HL-60 (cell line): ENCODE results near the gene SLC6A20.

Source experiments
- DNase-seq, 2 experiments: peaks; one replicate each; pipeline ENCODE4 v3.0.0-alpha.2; 2010 to 2020; ENCODE audit warnings: low read depth in 1 of 2, low spot score in 1 of 2
- H3K27ac ChIP-seq: fragments of 250-450 bp; sonication (Bioruptor Pico); replicated peaks from 2 replicates; pipeline ENCODE4 v1.5.1; 2020; ENCODE audit warnings: mild to moderate bottlenecking, moderate library complexity
- H3K27me3 ChIP-seq: fragments of 250-450 bp; sonication (Bioruptor Pico); 2 replicates; pipeline ENCODE4 v1.5.1; 2021; ENCODE audit warnings: mild to moderate bottlenecking, moderate library complexity; ENCODE audit not compliant: insufficient read depth, poor library complexity, severe bottlenecking
- H3K4me3 ChIP-seq: replicated peaks from 2 replicates; pipeline ENCODE4 v1.5.1; 2011; ENCODE audit warnings: mild to moderate bottlenecking, control low read depth, low read length; ENCODE audit not compliant: insufficient read depth
- CTCF ChIP-seq: IDR thresholded peaks from one replicate; pipeline ENCODE4 v1.5.1; 2011; ENCODE audit warnings: low read length, control low read depth, inconsistent platforms; ENCODE audit not compliant: insufficient read depth
- GABPA ChIP-seq: IDR thresholded peaks from 2 replicates; pipeline ENCODE4 v1.6.1; 2012; ENCODE audit warnings: low read depth
- POLR2AphosphoS5 ChIP-seq: IDR thresholded peaks from 2 replicates; pipeline ENCODE4 v1.6.1; 2012; ENCODE audit warnings: low read depth
- REST ChIP-seq: IDR thresholded peaks from 2 replicates; pipeline ENCODE4 v1.6.1; 2012; ENCODE audit warnings: low read depth; ENCODE audit not compliant: insufficient replicate concordance
- SPI1 ChIP-seq: IDR thresholded peaks from 2 replicates; pipeline ENCODE4 v1.6.1; 2012; ENCODE audit warnings: low read depth, mild to moderate bottlenecking, borderline replicate concordance

The SLC6A20 gene

DNA sequence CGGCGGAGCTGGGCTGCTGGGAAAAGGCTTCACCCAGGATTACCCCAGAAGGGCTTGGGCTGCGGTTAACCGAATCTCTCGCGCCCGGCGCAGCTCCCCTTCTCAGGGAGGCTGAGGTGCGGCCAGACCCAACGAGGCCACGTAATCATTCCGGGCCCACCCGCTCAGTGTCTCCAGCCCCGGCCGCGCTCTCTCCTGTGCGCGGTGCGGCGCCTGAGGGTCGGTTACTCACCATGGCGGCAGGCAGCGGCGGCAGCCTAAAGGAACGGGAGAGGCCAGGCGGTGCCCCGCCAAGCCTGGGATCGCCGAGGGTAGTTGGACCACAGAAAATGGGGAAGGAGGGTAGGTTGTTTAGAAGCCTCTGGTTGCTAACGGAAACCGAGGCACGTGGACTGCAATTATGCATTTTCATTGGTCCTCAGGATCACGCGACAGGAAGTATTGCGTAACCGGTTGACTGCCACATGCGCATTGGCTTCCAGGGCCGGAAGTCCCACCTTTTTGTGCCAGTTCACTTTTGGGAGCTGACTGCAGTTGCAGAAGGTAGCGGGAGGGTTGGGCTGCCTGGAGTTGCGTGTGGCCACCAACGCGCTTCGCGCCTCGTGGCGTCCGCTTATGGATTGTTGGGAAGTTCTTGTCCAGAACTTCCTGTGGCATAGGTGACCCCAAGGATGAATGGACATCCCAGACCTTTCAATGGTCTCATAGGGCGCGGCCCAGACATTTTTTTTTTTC is 45.6 kb upstream of the SLC6A20 start, which contains the start of gene LZTFL1:
TSS of gene LZTFL1 (minus strand) at position 363 of the 735 bp plus-strand sequence. CDS start at position 235, 128 bp downstream.
- Histone ChIP-seq H3K4me3 (peak within 1 kb of the TSS; percentile 81), H3K27me3 (no peaks in the 10 kb centered on the region), H3K27ac (peak within 1 kb of the TSS; percentile 96)
- TF ChIP-seq GABPA: peak; percentile 93
- peak; percentile 89 for TF ChIP-seq POLR2AphosphoS5
- TF ChIP-seq CTCF: no peak
- peak; percentile 62 for TF ChIP-seq REST
- peak; percentile 51; the same call in 1 of the 2 replicates for TF ChIP-seq SPI1
- DNase-seq: peak; percentile 98 to 100

GRCh38 chr3:45841420-45841756 is 45.1 kb upstream of the SLC6A20 start:
- Histone ChIP-seq H3K27me3 (no peaks in the 10 kb centered on the region), H3K4me3 (peak overlapping the region; percentile 81), H3K27ac (peak overlapping the region; percentile 96)
- DNase-seq: peak; percentile 15 to 68
- no peak; the same call in 1 of the 2 replicates for TF ChIP-seq POLR2AphosphoS5
- no peak for TF ChIP-seq SPI1
- TF ChIP-seq GABPA: no peak
- no peak for TF ChIP-seq CTCF
- TF ChIP-seq REST: no peak

DNA sequence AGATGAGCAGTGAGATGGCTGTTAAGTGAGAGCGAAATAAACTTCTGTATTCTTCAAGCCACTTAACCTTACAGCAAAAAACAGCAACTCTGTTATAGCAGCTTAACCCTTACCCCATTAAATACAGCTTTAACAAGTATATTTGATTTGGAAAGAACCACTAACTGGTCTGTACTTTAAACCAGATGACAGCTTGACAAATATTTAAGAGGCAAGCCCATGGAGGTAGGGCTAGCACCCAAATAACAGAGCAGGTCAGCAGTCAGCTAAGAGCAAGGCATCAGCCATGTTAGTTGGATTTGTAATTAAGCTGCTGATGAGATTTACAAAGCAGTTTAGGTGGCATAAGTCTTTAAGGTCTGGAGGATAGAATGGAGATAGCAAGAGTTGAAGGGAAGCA is 42.1 kb upstream of the SLC6A20 start:
- H3K27me3 ChIP-seq: no peaks in the 10 kb centered on the region
- no peak for DNase-seq
- H3K4me3 ChIP-seq: no peak overlapping the region
- TF ChIP-seq CTCF: no peak
- no peak overlapping the region for H3K27ac ChIP-seq

DNA sequence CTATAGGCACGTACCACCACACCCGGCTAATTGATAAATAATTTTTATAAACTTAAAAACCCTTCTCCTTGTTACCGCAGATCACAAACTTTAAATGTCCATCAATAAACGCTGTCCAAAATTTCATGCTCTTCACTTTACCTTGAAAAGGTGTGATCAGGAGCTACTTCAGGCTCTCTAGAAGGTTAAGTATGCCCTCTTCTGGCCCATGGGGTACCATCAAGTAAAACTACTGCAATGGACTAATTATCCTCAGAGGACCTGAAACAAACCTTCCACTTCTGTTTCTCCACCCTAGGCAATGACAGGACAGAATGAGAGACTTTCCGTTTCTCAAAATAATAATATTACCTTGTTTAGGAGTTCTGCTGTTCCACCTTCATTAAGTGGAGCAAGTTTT is 36.4 kb upstream of the SLC6A20 start:
- H3K27ac ChIP-seq: no peak overlapping the region
- no peak for DNase-seq
- TF ChIP-seq GABPA (no peak), REST (no peak), SPI1 (no peak), CTCF (no peak), POLR2AphosphoS5 (no peak)
- H3K27me3 ChIP-seq: no peaks in the 10 kb centered on the region
- H3K4me3 ChIP-seq: no peak overlapping the region
